OCI-LY7 (cell line): ENCODE measurements around the gene PRCC. TPM values are rescaled to one million over a fixed set of nuclear protein-coding genes. Genes with fewer than 3 reads are reported as not detected.

Source experiments
- BruUV-seq: library from RNA; stranded (reverse); fragments of 400-500 nt; replicated peaks from 2 replicates; lab custom pipeline; 2021; lab: Mats Ljungman, UMichigan
- CTCF ChIA-PET: fragments of 300-600 bp; sonication (Branson Sonifier 250); formaldehyde crosslinking; loops from one replicate; lab custom pipeline; 2022; ENCODE audit warnings: antibody characterized with exemption; ENCODE audit not compliant: unreplicated experiment; lab: Charles Lee
- POLR2A ChIA-PET: fragments of 300-600 bp; sonication (Branson Sonifier 250); formaldehyde crosslinking; loops from one replicate; lab custom pipeline; 2022; ENCODE audit warnings: antibody characterized with exemption; lab: Charles Lee
- DNase-seq: peaks from one replicate; pipeline ENCODE4 v3.0.0-alpha.2; 2015; ENCODE audit warnings: low spot score
- H2AFZ ChIP-seq: fragments of 200-600 bp; sonication (generic), shearing (Covaris generic); 2 replicates; pipeline ENCODE4 v1.6.1; 2014; ENCODE audit warnings: mild to moderate bottlenecking, antibody characterized with exemption, low read length, moderate library complexity
- H3K27ac ChIP-seq: fragments of 200-600 bp; sonication (generic); 2 replicates; pipeline ENCODE4 v1.5.1; 2014; ENCODE audit warnings: mixed run types, low read depth, mild to moderate bottlenecking, moderate library complexity, low read length, inconsistent platforms; ENCODE audit not compliant: poor library complexity, severe bottlenecking
- H3K36me3 ChIP-seq: fragments of 200-600 bp; sonication (generic); 2 replicates; pipeline ENCODE4 v1.6.1; 2014; ENCODE audit warnings: mild to moderate bottlenecking, antibody characterized with exemption, low read length, moderate library complexity, mixed read lengths; ENCODE audit not compliant: insufficient read depth
- H3K4me1 ChIP-seq: fragments of 200-600 bp; sonication (generic); 2 replicates; pipeline ENCODE4 v1.5.1; 2014; ENCODE audit warnings: mild to moderate bottlenecking, low read length; ENCODE audit not compliant: insufficient read depth, poor library complexity, severe bottlenecking
- H3K4me2 ChIP-seq: fragments of 200-600 bp; sonication (generic); 2 replicates; pipeline ENCODE4 v1.6.1; 2014; ENCODE audit warnings: mild to moderate bottlenecking, low read length
- H3K4me3 ChIP-seq: fragments of 200-600 bp; sonication (generic); 2 replicates; pipeline ENCODE4 v1.5.1; 2014; ENCODE audit warnings: mild to moderate bottlenecking, low read depth, low read length; ENCODE audit not compliant: poor library complexity, severe bottlenecking
- H3K79me2 ChIP-seq: fragments of 200-600 bp; sonication (generic); 2 replicates; pipeline ENCODE4 v1.6.1; 2016; ENCODE audit warnings: low read depth, mild to moderate bottlenecking, low read length, moderate library complexity, mixed read lengths; ENCODE audit not compliant: insufficient read depth
- H3K9me2 ChIP-seq: fragments of 200-600 bp; sonication (generic); 2 replicates; pipeline ENCODE4 v1.6.1; 2016; ENCODE audit warnings: mild to moderate bottlenecking, low read length, mixed read lengths; ENCODE audit not compliant: insufficient read depth
- H3K9me3 ChIP-seq: fragments of 200-600 bp; sonication (generic); 2 replicates; pipeline ENCODE4 v1.6.1; 2014; ENCODE audit warnings: mild to moderate bottlenecking, mixed run types, low read length, mixed read lengths
- H4K20me1 ChIP-seq: fragments of 200-600 bp; sonication (generic); 2 replicates; pipeline ENCODE4 v1.6.1; 2014; ENCODE audit warnings: mild to moderate bottlenecking, antibody characterized with exemption, low read length, moderate library complexity, mixed read lengths; ENCODE audit not compliant: insufficient read depth
- CTCF ChIP-seq: fragments of 200-600 bp; sonication (generic); conservative IDR thresholded peaks from 2 replicates; pipeline ENCODE4 v1.5.1; 2014; ENCODE audit warnings: mild to moderate bottlenecking, antibody characterized with exemption, low read length, moderate library complexity, mixed read lengths
- EZH2phosphoT487 ChIP-seq: fragments of 200-600 bp; sonication (generic); IDR thresholded peaks from 2 replicates; pipeline ENCODE4 v1.6.1; 2018; ENCODE audit warnings: low read depth, borderline replicate concordance, mild to moderate bottlenecking, mixed run types, antibody characterized with exemption, low read length, moderate library complexity, mixed read lengths
- intact Hi-C: fragments of 100-400 bp; cut with micrococcal nuclease; formaldehyde crosslinking; loops from one replicate; pipeline ENCODE4 v1.10.0; 2022; ENCODE audit not compliant: unreplicated experiment
- total RNA-seq, 2 experiments: library from RNA; depleted of rRNA in 1 of 2; stranded (reverse); fragments of >200 nt in 1 of 2; shearing (Covaris generic) in 1 of 2; gene quantifications; 2 replicates each; pipeline ENCODE4 v1.2.3, GENCODE V29; 2014 to 2022

The PRCC gene
- total RNA-seq, 2 experiments from 2014 or later: 54.0 to 82.9 TPM

- ChIA-PET CTCF (no interaction called here), POLR2A (interaction anchor here (0.6 to 1.2 kb wide), 3 partner anchors 9 to 85 kb away, joined by 3 to 4 read pairs (median 3); no protein-coding TSS in a partner anchor)
- DNase-seq: no peak
- no peaks in the 10 kb centered on the region for H3K9me2 ChIP-seq
- no TSS peak for BruUV-seq
- H2AFZ ChIP-seq: no peak overlapping the region
- H3K4me3 ChIP-seq: no peak overlapping the region
- intact Hi-C loops: no loop called here
- peaks cover 64% of the 10 kb centered on the region for H3K36me3 ChIP-seq
- TF ChIP-seq CTCF (no peak), EZH2phosphoT487 (no peak)
- H4K20me1 ChIP-seq: peaks cover 25% of the 10 kb centered on the region
- H3K27ac ChIP-seq: no peak overlapping the region
- H3K4me1 ChIP-seq: peaks cover 22% of the 10 kb centered on the region
- H3K4me2 ChIP-seq: peak overlapping the region; percentile 6; the same call in 1 of the 2 replicates
- H3K79me2 ChIP-seq: peaks cover 91% of the 10 kb centered on the region
- no peaks in the 10 kb centered on the region for H3K9me3 ChIP-seq
Observed at GRCh38 chr1:156772728-156773497, 5.6 kb downstream of the PRCC start.

- intact Hi-C loops: no loop called here
- CTCF ChIA-PET: no interaction called here
- no peak overlapping the region for H2AFZ ChIP-seq
- peaks cover 22% of the 10 kb centered on the region for H3K4me1 ChIP-seq
- peaks cover 91% of the 10 kb centered on the region for H3K79me2 ChIP-seq
- POLR2A ChIA-PET: no interaction called here
- no peaks in the 10 kb centered on the region for H3K9me3 ChIP-seq
- H3K9me2 ChIP-seq: no peaks in the 10 kb centered on the region
- peaks cover 21% of the 10 kb centered on the region for H4K20me1 ChIP-seq
- BruUV-seq: no TSS peak
- TF ChIP-seq EZH2phosphoT487 (no peak), CTCF (0 out of 2 replicates have a peak, but pooled peaks have one; percentile 24)
- no peak overlapping the region for H3K4me3 ChIP-seq
- no peak overlapping the region for H3K27ac ChIP-seq
- H3K4me2 ChIP-seq: no peak overlapping the region
- no peak for DNase-seq
- H3K36me3 ChIP-seq: peaks cover 71% of the 10 kb centered on the region
Observed at GRCh38 chr1:156773607-156774006, 6.3 kb downstream of the PRCC start.

GRCh38 chr1:156775799-156776198 lies 8.5 kb downstream of the PRCC start:
- ChIA-PET POLR2A (no interaction called here), CTCF (no interaction called here)
- Histone ChIP-seq H2AFZ (no peak overlapping the region), H3K4me1 (peaks cover 11% of the 10 kb centered on the region), H3K27ac (no peak overlapping the region), H3K36me3 (peaks cover 68% of the 10 kb centered on the region), H3K4me2 (no peak overlapping the region), H3K79me2 (peaks cover 89% of the 10 kb centered on the region), H3K9me2 (no peaks in the 10 kb centered on the region), H3K9me3 (no peaks in the 10 kb centered on the region), H4K20me1 (peaks cover 14% of the 10 kb centered on the region), H3K4me3 (no peak overlapping the region)
- TF ChIP-seq EZH2phosphoT487 (no peak), CTCF (no peak)
- intact Hi-C loops: no loop called here
- no TSS peak for BruUV-seq
- DNase-seq: no peak
